Spinal cord (tissue), 10 donors: ENCODE measurements around the gene SLC10A6. TPM values are rescaled to one million over a fixed set of nuclear protein-coding genes. Genes with fewer than 3 reads are reported as not detected.
A peak's percentile ranks its signal among the peaks of the same experiment; 100 is the strongest.

Experiments used
- DNase-seq, 6 donors: peaks; one replicate each; pipeline versions ENCODE4 v3.0.0 to v3.0.0-alpha.2; 2013 to 2015; ENCODE audit warnings: low spot score in 6 of 6, low read depth in 4 of 6
- H3K27ac ChIP-seq: one replicate; pipeline ENCODE4 v1.5.1; 2013; ENCODE audit warnings: low read depth, low read length, control low read depth
- H3K27me3 ChIP-seq: one replicate; pipeline ENCODE4 v1.6.1; 2013; ENCODE audit warnings: low read length; ENCODE audit not compliant: control insufficient read depth, insufficient read depth
- H3K36me3 ChIP-seq: one replicate; pipeline ENCODE4 v1.6.1; 2013; ENCODE audit warnings: low read length; ENCODE audit not compliant: control insufficient read depth, insufficient read depth
- H3K4me1 ChIP-seq: one replicate; pipeline ENCODE4 v1.6.1; 2013; ENCODE audit warnings: low read length; ENCODE audit not compliant: control insufficient read depth, insufficient read depth
- H3K4me3 ChIP-seq: one replicate; pipeline ENCODE4 v1.5.1; 2013; ENCODE audit warnings: low read depth, low read length, control low read depth
- H3K9me3 ChIP-seq: one replicate; pipeline ENCODE4 v1.6.1; 2013; ENCODE audit warnings: low read length; ENCODE audit not compliant: control insufficient read depth, insufficient read depth
- WGBS: methylation state at CpG from one replicate; pipeline ENCODE4 v1.1.5; 2013; ENCODE audit warnings: missing lambda C conversion rate; ENCODE audit not compliant: insufficient coverage; 5-methylcytosine and 5-hydroxymethylcytosine counted together
- polyA plus RNA-seq, 2 donors: library from polyadenylated mRNA; unstranded; fragments of 120-200 nt; gene quantifications; one replicate each; pipeline ENCODE4 v1.2.1, GENCODE V29; 2013; ENCODE audit not compliant: insufficient read length in 2 of 2
- total RNA-seq, 2 donors: library from RNA; depleted of rRNA in 1 of 2; stranded (reverse); fragments of 120-200 nt in 1 of 2; fragments of >200 nt in 1 of 2; gene quantifications; one replicate each; pipeline versions ENCODE4 v1.2.3 to v1.2.4, GENCODE V29; 2013 to 2014
- donor health status: healthy.

The SLC10A6 gene
- total and polyA plus RNA-seq, 4 donors: 0.11 to 0.79 (median 0.66) TPM; not detected in 1

- H3K9me3 ChIP-seq: no peaks in the 10 kb centered on the region
- no CpG with 5 or more reads among the region's 2 CpGs for WGBS
- no peaks in the 10 kb centered on the region for H3K4me1 ChIP-seq
- H3K27ac ChIP-seq: no peak overlapping the region
- DNase-seq: no peak
- H3K27me3 ChIP-seq: no peaks in the 10 kb centered on the region
- H3K36me3 ChIP-seq: no peaks in the 10 kb centered on the region
- no peak overlapping the region for H3K4me3 ChIP-seq
These were observed 6.4 kb upstream of the SLC10A6 start for GRCh38 chr4:86855572-86855971.

GRCh38 chr4:86853209-86853608, 4.0 kb upstream of the SLC10A6 start:
- WGBS: 100% methylated on average over 3 of the region's 5 CpGs
- Histone ChIP-seq H3K4me1 (no peaks in the 10 kb centered on the region), H3K27me3 (no peaks in the 10 kb centered on the region), H3K4me3 (no peak overlapping the region), H3K36me3 (no peaks in the 10 kb centered on the region), H3K27ac (no peak overlapping the region), H3K9me3 (no peaks in the 10 kb centered on the region)
- DNase-seq: no peak

GRCh38 chr4:86848136-86848535, 1.0 kb downstream of the SLC10A6 start:
- Histone ChIP-seq H3K27ac (no peak overlapping the region), H3K9me3 (no peaks in the 10 kb centered on the region), H3K27me3 (no peaks in the 10 kb centered on the region), H3K36me3 (no peaks in the 10 kb centered on the region), H3K4me3 (no peak overlapping the region), H3K4me1 (no peaks in the 10 kb centered on the region)
- WGBS: 48% methylated on average over 3 of the region's 7 CpGs
- DNase-seq: no peak

GRCh38 chr4:86847571-86847970, 1.6 kb downstream of the SLC10A6 start:
- H3K27ac ChIP-seq: no peak overlapping the region
- 19% methylated on average over 2 of the region's 4 CpGs for WGBS
- peak in 1 of 6 donors; percentile 13 for DNase-seq

GRCh38 chr4:86846921-86847320, 2.3 kb downstream of the SLC10A6 start:
- Histone ChIP-seq H3K9me3 (no peaks in the 10 kb centered on the region), H3K4me1 (no peaks in the 10 kb centered on the region), H3K27me3 (no peaks in the 10 kb centered on the region), H3K4me3 (no peak overlapping the region), H3K27ac (no peak overlapping the region), H3K36me3 (no peaks in the 10 kb centered on the region)
- peak in 1 of 6 donors; percentile 3 for DNase-seq

More at GRCh38 chr4:86847571-86847970, 1.6 kb downstream of the SLC10A6 start:
- no peaks in the 10 kb centered on the region for H3K27me3 ChIP-seq
- no peak overlapping the region for H3K4me3 ChIP-seq
- no peaks in the 10 kb centered on the region for H3K9me3 ChIP-seq
- no peaks in the 10 kb centered on the region for H3K36me3 ChIP-seq
- H3K4me1 ChIP-seq: no peaks in the 10 kb centered on the region

- 83% methylated on average over 4 of the region's 5 CpGs for WGBS
- H3K9me3 ChIP-seq: no peaks in the 10 kb centered on the region
- H3K27me3 ChIP-seq: no peaks in the 10 kb centered on the region
- DNase-seq: no peak
- no peaks in the 10 kb centered on the region for H3K4me1 ChIP-seq
- H3K27ac ChIP-seq: no peak overlapping the region
- H3K4me3 ChIP-seq: no peak overlapping the region
- H3K36me3 ChIP-seq: no peaks in the 10 kb centered on the region
These were observed 3.6 kb downstream of the SLC10A6 start for GRCh38 chr4:86845593-86845992.

GRCh38 chr4:86841309-86841708, 7.9 kb downstream of the SLC10A6 start:
- no peak overlapping the region for H3K4me3 ChIP-seq
- H3K27me3 ChIP-seq: no peaks in the 10 kb centered on the region
- no peak overlapping the region for H3K27ac ChIP-seq
- no peak for DNase-seq
- H3K4me1 ChIP-seq: no peaks in the 10 kb centered on the region
- H3K36me3 ChIP-seq: no peaks in the 10 kb centered on the region
- WGBS: no CpG with 5 or more reads among the region's 1 CpG
- no peaks in the 10 kb centered on the region for H3K9me3 ChIP-seq

GRCh38 chr4:86840858-86841257, 8.3 kb downstream of the SLC10A6 start:
- no peaks in the 10 kb centered on the region for H3K36me3 ChIP-seq
- no peak overlapping the region for H3K4me3 ChIP-seq
- no peaks in the 10 kb centered on the region for H3K9me3 ChIP-seq
- no CpG with 5 or more reads among the region's 1 CpG for WGBS
- no peaks in the 10 kb centered on the region for H3K27me3 ChIP-seq
- no peak overlapping the region for H3K27ac ChIP-seq
- DNase-seq: no peak
- H3K4me1 ChIP-seq: no peaks in the 10 kb centered on the region

GRCh38 chr4:86837691-86838503, 11.3 kb downstream of the SLC10A6 start:
- H3K27ac ChIP-seq: no peak overlapping the region
- peak in 2 of 6 donors; percentile 8 to 79 for DNase-seq
- no peaks in the 10 kb centered on the region for H3K36me3 ChIP-seq
- no peaks in the 10 kb centered on the region for H3K27me3 ChIP-seq
- no peaks in the 10 kb centered on the region for H3K9me3 ChIP-seq
- WGBS: 67% methylated on average over 1 of the region's 5 CpGs
- H3K4me1 ChIP-seq: no peaks in the 10 kb centered on the region
- H3K4me3 ChIP-seq: no peak overlapping the region

- DNase-seq: no peak
- Histone ChIP-seq H3K9me3 (no peaks in the 10 kb centered on the region), H3K27me3 (no peaks in the 10 kb centered on the region), H3K36me3 (no peaks in the 10 kb centered on the region), H3K27ac (no peak overlapping the region), H3K4me3 (no peak overlapping the region), H3K4me1 (no peaks in the 10 kb centered on the region)
- 100% methylated on average over 1 of the region's 3 CpGs for WGBS
These were observed 13.5 kb downstream of the SLC10A6 start for GRCh38 chr4:86835677-86836076.
